Measurements from ENCODE around the gene S1PR2.

S1PR2 gene

GRCh38 chr19:10260141-10260584, 29.0 kb upstream of the S1PR2 start:
- CTCF ChIA-PET, result interaction anchor here (0.9 to 7.8 kb wide), 14 partner anchors 10 to 321 kb away, joined by 3 to 140 read pairs (median 4); partner anchors contain the start of genes ICAM1 and TYK2
- Mint-ChIP-seq H3K27ac (peak overlapping the region; percentile 72), H3K4me1 (peaks cover 11% of the 10 kb centered on the region), H3K9me3 (no peaks in the 10 kb centered on the region), H3K27me3 (no peaks in the 10 kb centered on the region), H3K4me3 (no peak overlapping the region), H3K36me3 (peaks cover 31% of the 10 kb centered on the region)
- peak; percentile 36 for DNase-seq

GRCh38 chr19:10259162-10259905, 28.2 kb upstream of the S1PR2 start:
- Mint-ChIP-seq H3K4me3 (no peak overlapping the region), H3K27me3 (no peaks in the 10 kb centered on the region), H3K9me3 (no peaks in the 10 kb centered on the region), H3K4me1 (peaks cover 14% of the 10 kb centered on the region), H3K36me3 (peaks cover 37% of the 10 kb centered on the region), H3K27ac (peak overlapping the region; percentile 72)
- CTCF ChIA-PET, result interaction anchor here (0.7 to 7.8 kb wide), 25 partner anchors 9 to 322 kb away, joined by 3 to 140 read pairs (median 5); partner anchors contain the start of genes CDC37, FDX2, ICAM1 and ICAM5
- peak; percentile 96 for DNase-seq

- H3K27ac Mint-ChIP-seq, result no peak overlapping the region
- H3K36me3 Mint-ChIP-seq, result peaks cover 40% of the 10 kb centered on the region
- no peak overlapping the region for H3K4me3 Mint-ChIP-seq
- CTCF ChIA-PET, result interaction anchor here (0.7 to 7.8 kb wide), 16 partner anchors 8 to 159 kb away, joined by 3 to 140 read pairs (median 5); partner anchors contain the start of genes CDC37, FDX2, ICAM1 and ICAM5
- no peak for DNase-seq
- H3K27me3 Mint-ChIP-seq, result no peaks in the 10 kb centered on the region
- peaks cover 18% of the 10 kb centered on the region for H3K4me1 Mint-ChIP-seq
- no peaks in the 10 kb centered on the region for H3K9me3 Mint-ChIP-seq
Observed at GRCh38 chr19:10258080-10258710, 27.1 kb upstream of the S1PR2 start.

GRCh38 chr19:10256970-10257615, 26.0 kb upstream of the S1PR2 start:
- no peak for DNase-seq
- Mint-ChIP-seq H3K27ac (no peak overlapping the region), H3K4me1 (peaks cover 25% of the 10 kb centered on the region), H3K36me3 (peaks cover 40% of the 10 kb centered on the region), H3K9me3 (no peaks in the 10 kb centered on the region), H3K27me3 (no peaks in the 10 kb centered on the region), H3K4me3 (no peak overlapping the region)
- CTCF ChIA-PET, result interaction anchor here (0.7 to 7.8 kb wide), 6 partner anchors 13 to 179 kb away, joined by 3 to 140 read pairs (median 4); partner anchors contain the start of gene ICAM1

GRCh38 chr19:10256551-10256950, 25.4 kb upstream of the S1PR2 start:
- peaks cover 40% of the 10 kb centered on the region for H3K36me3 Mint-ChIP-seq

GRCh38 chr19:10255358-10255757, 24.2 kb upstream of the S1PR2 start:
- Mint-ChIP-seq H3K27me3 (peaks cover 4% of the 10 kb centered on the region), H3K4me3 (no peak overlapping the region), H3K9me3 (no peaks in the 10 kb centered on the region), H3K36me3 (peaks cover 40% of the 10 kb centered on the region), H3K4me1 (peaks cover 34% of the 10 kb centered on the region), H3K27ac (no peak overlapping the region)
- CTCF ChIA-PET, result interaction anchor here (1.1 to 2.5 kb wide), 2 partner anchors 15 to 133 kb away, joined by 4 to 9 read pairs; partner anchors contain the start of gene ICAM1
- DNase-seq, result no peak

More at GRCh38 chr19:10256551-10256950, 25.4 kb upstream of the S1PR2 start:
- DNase-seq, result no peak
- Mint-ChIP-seq H3K27ac (no peak overlapping the region), H3K9me3 (no peaks in the 10 kb centered on the region), H3K4me3 (no peak overlapping the region), H3K4me1 (peaks cover 28% of the 10 kb centered on the region), H3K27me3 (peaks cover 4% of the 10 kb centered on the region)
- CTCF ChIA-PET, result interaction anchor here (0.6 to 7.8 kb wide), 6 partner anchors 14 to 179 kb away, joined by 3 to 140 read pairs (median 3); partner anchors contain the start of gene ICAM1

GRCh38 chr19:10254244-10254643, 23.1 kb upstream of the S1PR2 start:
- CTCF ChIA-PET, result interaction anchor here (1.1 kb wide), 1 partner anchor 134 kb away, joined by 4 read pairs; no protein-coding TSS in a partner anchor
- no peak for DNase-seq
- peaks cover 32% of the 10 kb centered on the region for H3K4me1 Mint-ChIP-seq
- peaks cover 4% of the 10 kb centered on the region for H3K27me3 Mint-ChIP-seq
- peaks cover 37% of the 10 kb centered on the region for H3K36me3 Mint-ChIP-seq
- H3K27ac Mint-ChIP-seq, result peak overlapping the region; percentile 26
- no peaks in the 10 kb centered on the region for H3K9me3 Mint-ChIP-seq
- H3K4me3 Mint-ChIP-seq, result no peak overlapping the region

- Mint-ChIP-seq H3K27ac (peak overlapping the region; percentile 98), H3K4me3 (peak overlapping the region; percentile 97), H3K4me1 (peaks cover 26% of the 10 kb centered on the region), H3K9me3 (no peaks in the 10 kb centered on the region), H3K36me3 (peaks cover 25% of the 10 kb centered on the region), H3K27me3 (peaks cover 4% of the 10 kb centered on the region)
- CTCF ChIA-PET, result no interaction called here
- no peak for DNase-seq
Observed at GRCh38 chr19:10252707-10253106, 21.6 kb upstream of the S1PR2 start.

- Mint-ChIP-seq H3K4me3 (peak within 1 kb of the TSS; percentile 97), H3K9me3 (no peaks in the 10 kb centered on the region), H3K36me3 (peaks cover 18% of the 10 kb centered on the region), H3K27ac (peak within 1 kb of the TSS; percentile 98), H3K4me1 (peaks cover 26% of the 10 kb centered on the region), H3K27me3 (peaks cover 4% of the 10 kb centered on the region)
- DNase-seq, result peak; percentile 99
- CTCF ChIA-PET, result interaction anchor here (0.7 to 4.1 kb wide), 5 partner anchors 16 to 137 kb away, joined by 3 to 42 read pairs (median 4); no protein-coding TSS in a partner anchor
Observed at GRCh38 chr19:10251792-10252694, 20.9 kb upstream of the S1PR2 start, which contains the start of gene MRPL4. TSS of gene MRPL4 (plus strand) at chr19:10252214. CDS start at chr19:10252254, 40 bp downstream.

GRCh38 chr19:10246511-10246910, 15.4 kb upstream of the S1PR2 start:
- no peaks in the 10 kb centered on the region for H3K36me3 Mint-ChIP-seq
- no peaks in the 10 kb centered on the region for H3K9me3 Mint-ChIP-seq
- no peak for DNase-seq
- H3K4me1 Mint-ChIP-seq, result peaks cover 9% of the 10 kb centered on the region
- no peak overlapping the region for H3K4me3 Mint-ChIP-seq
- H3K27ac Mint-ChIP-seq, result no peak overlapping the region
- H3K27me3 Mint-ChIP-seq, result no peaks in the 10 kb centered on the region
- CTCF ChIA-PET, result interaction anchor here (0.9 to 3.3 kb wide), 2 partner anchors 10 to 18 kb away, joined by 3 to 11 read pairs; no protein-coding TSS in a partner anchor

GRCh38 chr19:10245189-10245939, 14.2 kb upstream of the S1PR2 start:
- DNase-seq, result no peak
- Mint-ChIP-seq H3K27me3 (no peaks in the 10 kb centered on the region), H3K36me3 (no peaks in the 10 kb centered on the region), H3K4me3 (no peak overlapping the region), H3K4me1 (peaks cover 3% of the 10 kb centered on the region), H3K27ac (no peak overlapping the region), H3K9me3 (no peaks in the 10 kb centered on the region)
- CTCF ChIA-PET, result interaction anchor here (3.3 kb wide), 1 partner anchor 17 kb away, joined by 11 read pairs; no protein-coding TSS in a partner anchor

- Mint-ChIP-seq H3K36me3 (no peaks in the 10 kb centered on the region), H3K27me3 (no peaks in the 10 kb centered on the region), H3K4me1 (no peaks in the 10 kb centered on the region), H3K27ac (no peak overlapping the region), H3K4me3 (no peak overlapping the region), H3K9me3 (no peaks in the 10 kb centered on the region)
- DNase-seq, result no peak
- CTCF ChIA-PET, result no interaction called here
Observed at GRCh38 chr19:10243606-10244005, 12.5 kb upstream of the S1PR2 start.

Measured in activated naive CD4-positive, alpha-beta T cell treated with anti-CD3 and anti-CD28 coated beads, Interleukin-2, amount 10 ng/mL, durations not matched to agents 7 days and 5 days (primary cell).